Stomach (tissue), 4 donors: ENCODE measurements around the gene CCDC181.

ENCODE experiments used
- EP300 ChIP-seq: sonication (generic); formaldehyde crosslinking; IDR thresholded peaks from one replicate; pipeline ENCODE4 v1.6.1; 2017; ENCODE audit warnings: antibody characterized with exemption
- POLR2A ChIP-seq, 4 donors: fragments of 450-650 bp; IDR thresholded peaks; one replicate each; pipeline ENCODE4 v1.6.1; 2016; ENCODE audit warnings: antibody characterized with exemption in 4 of 4, control low read depth in 2 of 4, mild to moderate bottlenecking in 1 of 4, moderate library complexity in 1 of 4
- POLR2AphosphoS5 ChIP-seq, 3 donors: sonication (generic); formaldehyde crosslinking; IDR thresholded peaks; one replicate each; pipeline ENCODE4 v1.6.1; 2016; ENCODE audit warnings: antibody characterized with exemption in 3 of 3
- TF ChIP-seq, protein P1 (sequence below), 7 experiments: fragments of 450-650 bp in 4 of 7; fragments of 200-600 bp in 3 of 7; sonication (generic) in 3 of 7; IDR thresholded peaks; one replicate each; pipeline ENCODE4 v1.5.1; 2016 to 2019; ENCODE audit warnings: antibody characterized with exemption in 7 of 7, control low read depth in 2 of 7, mild to moderate bottlenecking in 1 of 7

DNA sequence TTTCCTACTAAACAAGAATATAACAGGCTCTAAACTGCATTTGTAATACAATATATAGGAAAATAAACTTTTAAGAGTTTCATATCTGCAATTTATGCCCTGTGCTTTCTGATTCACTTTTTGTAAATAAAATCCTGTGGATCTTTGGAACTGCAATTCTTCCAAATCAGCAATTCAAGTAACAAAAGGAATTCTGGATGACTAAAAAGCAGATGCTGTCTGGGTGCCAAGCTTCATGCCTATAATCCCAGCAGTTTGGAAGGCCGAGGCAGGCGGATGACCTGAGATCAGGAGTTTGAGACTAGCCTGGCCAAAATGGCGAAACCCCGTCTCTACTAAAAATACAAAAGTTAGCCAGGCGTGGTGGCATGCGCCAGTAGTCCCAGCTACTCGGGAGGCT is 66.0 kb downstream of the CCDC181 start:
- TF ChIP-seq POLR2AphosphoS5 (IDR thresholded peaks at IDR 0.05) (no peak), POLR2A (IDR thresholded peaks at IDR 0.05) (no peak), EP300 (no peak)
- TF ChIP-seq, protein P1, sequence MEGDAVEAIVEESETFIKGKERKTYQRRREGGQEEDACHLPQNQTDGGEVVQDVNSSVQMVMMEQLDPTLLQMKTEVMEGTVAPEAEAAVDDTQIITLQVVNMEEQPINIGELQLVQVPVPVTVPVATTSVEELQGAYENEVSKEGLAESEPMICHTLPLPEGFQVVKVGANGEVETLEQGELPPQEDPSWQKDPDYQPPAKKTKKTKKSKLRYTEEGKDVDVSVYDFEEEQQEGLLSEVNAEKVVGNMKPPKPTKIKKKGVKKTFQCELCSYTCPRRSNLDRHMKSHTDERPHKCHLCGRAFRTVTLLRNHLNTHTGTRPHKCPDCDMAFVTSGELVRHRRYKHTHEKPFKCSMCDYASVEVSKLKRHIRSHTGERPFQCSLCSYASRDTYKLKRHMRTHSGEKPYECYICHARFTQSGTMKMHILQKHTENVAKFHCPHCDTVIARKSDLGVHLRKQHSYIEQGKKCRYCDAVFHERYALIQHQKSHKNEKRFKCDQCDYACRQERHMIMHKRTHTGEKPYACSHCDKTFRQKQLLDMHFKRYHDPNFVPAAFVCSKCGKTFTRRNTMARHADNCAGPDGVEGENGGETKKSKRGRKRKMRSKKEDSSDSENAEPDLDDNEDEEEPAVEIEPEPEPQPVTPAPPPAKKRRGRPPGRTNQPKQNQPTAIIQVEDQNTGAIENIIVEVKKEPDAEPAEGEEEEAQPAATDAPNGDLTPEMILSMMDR (IDR thresholded peaks at IDR 0.05), result no peak
